ENCODE data around the gene CNBP. TPM values are rescaled to one million over a fixed set of nuclear protein-coding genes. Genes with fewer than 3 reads are reported as not detected.

Gene CNBP
- total and polyA plus RNA-seq, 10 of the 15 experiments (the other 5 are each of a cell fraction or from before 2014, with no cell fraction given), result 300 to 719 (median 439) TPM

DNA sequence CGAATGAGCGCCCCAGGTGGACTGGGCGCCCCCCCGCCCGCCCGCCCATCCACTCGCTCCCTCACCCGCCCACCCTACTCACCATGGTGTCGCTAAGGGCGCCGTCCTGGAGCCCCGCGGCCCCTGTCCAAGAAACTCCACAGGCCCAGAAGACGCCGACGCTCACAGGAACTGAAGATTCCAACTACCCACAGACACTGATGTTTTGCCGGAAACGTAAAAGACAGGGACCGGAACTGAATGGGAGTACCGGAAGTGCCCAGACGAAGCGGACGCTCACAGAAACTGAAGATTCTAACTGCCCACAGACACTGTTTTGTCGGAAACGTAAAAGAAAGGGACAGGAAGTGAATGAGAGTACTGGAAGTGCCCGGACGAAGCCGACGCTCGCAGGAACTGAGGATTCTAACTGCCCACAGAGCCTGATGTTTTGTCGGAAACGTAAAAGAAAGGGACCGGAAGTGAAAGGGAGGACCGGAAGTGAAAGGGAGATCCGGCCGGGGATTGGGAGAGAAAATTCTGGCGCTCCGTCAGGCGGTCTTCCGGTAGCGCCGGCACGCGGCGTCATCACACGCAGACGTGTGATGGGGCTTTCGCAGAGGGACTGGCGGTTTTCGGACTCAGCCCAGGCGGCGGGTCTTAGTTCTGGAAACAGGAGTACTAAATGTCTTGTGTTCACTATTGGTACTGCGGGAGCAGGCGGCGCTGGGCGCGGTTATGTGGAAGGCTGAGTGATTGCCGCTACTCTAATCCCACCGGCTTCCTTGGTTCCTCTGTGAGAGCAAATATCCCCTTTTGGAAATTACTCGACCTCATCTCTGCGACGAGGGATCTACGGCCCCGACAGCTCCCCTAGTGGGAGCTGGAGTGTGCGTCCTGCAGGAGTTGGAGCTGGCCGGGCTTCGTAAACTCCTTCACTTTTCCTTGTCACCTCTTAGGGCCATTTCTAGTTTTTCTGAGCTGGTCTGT lies 22.5 kb downstream of the CNBP start, which contains the start of gene ISY1 (continued):
- TF ChIP-seq EP300 (IDR thresholded peaks at IDR 0.05; ENCODE audit: borderline replicate concordance in 1 of 2, control insufficient read depth in 1 of 2, low read depth in 2 of 2, low read length in 2 of 2) (peak in 1 of 2 experiments; percentile 61; a peak in 2 of 4 replicates), BRCA1 (IDR thresholded peaks at IDR 0.05; ENCODE audit: low read depth, low read length) (no peak), FOS (IDR thresholded peaks at IDR 0.05; ENCODE audit: borderline replicate concordance, extremely low read depth, insufficient read length) (no peak), STAT1 (conservative IDR thresholded peaks at IDR 0.05) (peak; percentile 95; the same call in 1 of the 2 replicates), IKZF2 (IDR thresholded peaks at IDR 0.05) (peak; percentile 54 to 59; a peak in 2 of 4 replicates), MXI1 (IDR thresholded peaks at IDR 0.05; ENCODE audit: low read depth, low read length) (peak; percentile 100), SUZ12 (IDR thresholded peaks at IDR 0.05; ENCODE audit: unreplicated experiment) (no peak), EGR1 (IDR thresholded peaks at IDR 0.05; ENCODE audit: borderline replicate concordance in 1 of 2, low read depth in 2 of 2, low read length in 2 of 2) (peak in 1 of 2 experiments; percentile 68; a peak in 1 of 3 replicates), WRNIP1 (IDR thresholded peaks at IDR 0.05; ENCODE audit: borderline replicate concordance, low read depth, low read length) (0 out of 2 replicates have a peak, but pooled peaks have one; percentile 85), ZNF384 (IDR thresholded peaks at IDR 0.05; ENCODE audit: borderline replicate concordance, low read depth, low read length) (no peak), ESRRA (IDR thresholded peaks at IDR 0.05; ENCODE audit: low read length) (no peak), MYC (IDR thresholded peaks at IDR 0.05; ENCODE audit: insufficient read depth, insufficient read length, insufficient replicate concordance, low read length, severe bottlenecking) (no peak), SP1 (IDR thresholded peaks at IDR 0.05; ENCODE audit: low read depth, low read length) (no peak), SRF (IDR thresholded peaks at IDR 0.05; ENCODE audit: low read depth in 2 of 2, low read length in 2 of 2) (peak in 1 of 2 experiments; percentile 78; a peak in 1 of 4 replicates), RBBP5 (conservative IDR thresholded peaks at IDR 0.05) (0 out of 2 replicates have a peak, but pooled peaks have one; percentile 81), CHD2 (IDR thresholded peaks at IDR 0.05; ENCODE audit: borderline replicate concordance, low read depth, low read length) (peak; percentile 69), SMC3 (IDR thresholded peaks at IDR 0.05; ENCODE audit: borderline replicate concordance, low read length) (peak; percentile 42; the same call in 1 of the 2 replicates), RAD51 (IDR thresholded peaks at IDR 0.05) (no peak), FOXM1 (IDR thresholded peaks at IDR 0.05; ENCODE audit: low read depth, low read length) (peak; percentile 60), CHD4 (IDR thresholded peaks at IDR 0.05) (no peak)
- TF ChIP-seq, protein P1, sequence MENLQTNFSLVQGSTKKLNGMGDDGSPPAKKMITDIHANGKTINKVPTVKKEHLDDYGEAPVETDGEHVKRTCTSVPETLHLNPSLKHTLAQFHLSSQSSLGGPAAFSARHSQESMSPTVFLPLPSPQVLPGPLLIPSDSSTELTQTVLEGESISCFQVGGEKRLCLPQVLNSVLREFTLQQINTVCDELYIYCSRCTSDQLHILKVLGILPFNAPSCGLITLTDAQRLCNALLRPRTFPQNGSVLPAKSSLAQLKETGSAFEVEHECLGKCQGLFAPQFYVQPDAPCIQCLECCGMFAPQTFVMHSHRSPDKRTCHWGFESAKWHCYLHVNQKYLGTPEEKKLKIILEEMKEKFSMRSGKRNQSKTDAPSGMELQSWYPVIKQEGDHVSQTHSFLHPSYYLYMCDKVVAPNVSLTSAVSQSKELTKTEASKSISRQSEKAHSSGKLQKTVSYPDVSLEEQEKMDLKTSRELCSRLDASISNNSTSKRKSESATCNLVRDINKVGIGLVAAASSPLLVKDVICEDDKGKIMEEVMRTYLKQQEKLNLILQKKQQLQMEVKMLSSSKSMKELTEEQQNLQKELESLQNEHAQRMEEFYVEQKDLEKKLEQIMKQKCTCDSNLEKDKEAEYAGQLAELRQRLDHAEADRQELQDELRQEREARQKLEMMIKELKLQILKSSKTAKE (IDR thresholded peaks at IDR 0.05; ENCODE audit: low read depth, poor library complexity, severe bottlenecking), result peak; percentile 88
- TF ChIP-seq, protein P2, sequence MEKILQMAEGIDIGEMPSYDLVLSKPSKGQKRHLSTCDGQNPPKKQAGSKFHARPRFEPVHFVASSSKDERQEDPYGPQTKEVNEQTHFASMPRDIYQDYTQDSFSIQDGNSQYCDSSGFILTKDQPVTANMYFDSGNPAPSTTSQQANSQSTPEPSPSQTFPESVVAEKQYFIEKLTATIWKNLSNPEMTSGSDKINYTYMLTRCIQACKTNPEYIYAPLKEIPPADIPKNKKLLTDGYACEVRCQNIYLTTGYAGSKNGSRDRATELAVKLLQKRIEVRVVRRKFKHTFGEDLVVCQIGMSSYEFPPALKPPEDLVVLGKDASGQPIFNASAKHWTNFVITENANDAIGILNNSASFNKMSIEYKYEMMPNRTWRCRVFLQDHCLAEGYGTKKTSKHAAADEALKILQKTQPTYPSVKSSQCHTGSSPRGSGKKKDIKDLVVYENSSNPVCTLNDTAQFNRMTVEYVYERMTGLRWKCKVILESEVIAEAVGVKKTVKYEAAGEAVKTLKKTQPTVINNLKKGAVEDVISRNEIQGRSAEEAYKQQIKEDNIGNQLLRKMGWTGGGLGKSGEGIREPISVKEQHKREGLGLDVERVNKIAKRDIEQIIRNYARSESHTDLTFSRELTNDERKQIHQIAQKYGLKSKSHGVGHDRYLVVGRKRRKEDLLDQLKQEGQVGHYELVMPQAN (conservative IDR thresholded peaks at IDR 0.05), result no peak; the same call in none of the 2 replicates
- TF ChIP-seq, protein P3, sequence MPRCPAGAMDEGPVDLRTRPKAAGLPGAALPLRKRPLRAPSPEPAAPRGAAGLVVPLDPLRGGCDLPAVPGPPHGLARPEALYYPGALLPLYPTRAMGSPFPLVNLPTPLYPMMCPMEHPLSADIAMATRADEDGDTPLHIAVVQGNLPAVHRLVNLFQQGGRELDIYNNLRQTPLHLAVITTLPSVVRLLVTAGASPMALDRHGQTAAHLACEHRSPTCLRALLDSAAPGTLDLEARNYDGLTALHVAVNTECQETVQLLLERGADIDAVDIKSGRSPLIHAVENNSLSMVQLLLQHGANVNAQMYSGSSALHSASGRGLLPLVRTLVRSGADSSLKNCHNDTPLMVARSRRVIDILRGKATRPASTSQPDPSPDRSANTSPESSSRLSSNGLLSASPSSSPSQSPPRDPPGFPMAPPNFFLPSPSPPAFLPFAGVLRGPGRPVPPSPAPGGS (IDR thresholded peaks at IDR 0.05; ENCODE audit: borderline replicate concordance, insufficient read depth, low read depth, low read length, poor library complexity, severe bottlenecking), result no peak

Data from GM12878 (cell line).